Lower leg skin (tissue), 4 donors: ENCODE data around the gene PDE4A. TPM values are rescaled to one million over a fixed set of nuclear protein-coding genes. Genes with fewer than 3 reads are reported as not detected.

Experiments
- DNase-seq, 2 donors: peaks; one replicate each; pipeline ENCODE4 v3.0.0-alpha.2; 2019; ENCODE audit warnings: low spot score in 2 of 2
- H3K4me3 ChIP-seq: fragments of 200-600 bp; sonication (generic); 2 replicates; pipeline ENCODE4 v1.5.1; 2017; ENCODE audit warnings: mild to moderate bottlenecking, low read depth; ENCODE audit not compliant: poor library complexity, severe bottlenecking
- CTCF ChIP-seq, 3 donors: fragments of 450-650 bp; IDR thresholded peaks; one replicate each; pipeline ENCODE4 v1.5.1; 2016; ENCODE audit warnings: antibody characterized with exemption in 3 of 3, mild to moderate bottlenecking in 3 of 3, moderate library complexity in 2 of 3
- POLR2A ChIP-seq, 2 donors: fragments of 450-650 bp; IDR thresholded peaks; one replicate each; pipeline ENCODE4 v1.6.1; 2016 to 2017; ENCODE audit warnings: antibody characterized with exemption in 2 of 2, mild to moderate bottlenecking in 1 of 2, moderate library complexity in 1 of 2
- WGBS, 2 donors: methylation state at CpG; one replicate each; pipeline ENCODE4 v1.1.5; 2018; 5-methylcytosine and 5-hydroxymethylcytosine counted together
- intact Hi-C: fragments of 100-400 bp; cut with DNase I; formaldehyde crosslinking; loops from one replicate; pipeline ENCODE4 v1.15.0; 2023; ENCODE audit warnings: low total_unique reads
- total RNA-seq, 4 donors: library from RNA; depleted of rRNA; stranded (reverse); fragments of >200 nt; gene quantifications; one replicate each; pipeline ENCODE4 v1.1.0, GENCODE V29; 2016

The PDE4A gene
- total RNA-seq, 4 donors from 2014 or later, result 4.1 to 6.8 (median 5.7) TPM

GRCh38 chr19:10497371-10497770 is 77.0 kb downstream of the PDE4A start:
- WGBS, 2 donors, result 94 to 99% methylated on average over 4 of the region's 4 CpGs
- intact Hi-C loops, result loop anchor here (10.0 kb wide), 1 partner anchor 147 kb away; no protein-coding TSS in a partner anchor
- no peak overlapping the region for H3K4me3 ChIP-seq

GRCh38 chr19:10499550-10500246 is 79.4 kb downstream of the PDE4A start:
- 81 to 84% methylated on average over 18 to 22 of the region's 24 CpGs for WGBS, 2 donors
- no peak for DNase-seq
- TF ChIP-seq POLR2A (IDR thresholded peaks at IDR 0.05), result no peak
- no peak for TF ChIP-seq CTCF (IDR thresholded peaks at IDR 0.05)
- intact Hi-C loops, result loop anchor here (10.0 kb wide), 2 partner anchors 55 to 145 kb away; no protein-coding TSS in a partner anchor
- H3K4me3 ChIP-seq, result no peak overlapping the region

More at GRCh38 chr19:10497371-10497770, 77.0 kb downstream of the PDE4A start:
- DNase-seq, result no peak
- TF ChIP-seq CTCF (IDR thresholded peaks at IDR 0.05) (no peak), POLR2A (IDR thresholded peaks at IDR 0.05) (no peak)

GRCh38 chr19:10500247-10500592 is 79.9 kb downstream of the PDE4A start:
- H3K4me3 ChIP-seq, result no peak overlapping the region
- WGBS, 2 donors, result 98% methylated on average over 2 of the region's 2 CpGs
- intact Hi-C loops, result loop anchor here (10.0 kb wide), 1 partner anchor 55 kb away; no protein-coding TSS in a partner anchor
- DNase-seq, result no peak
- TF ChIP-seq POLR2A (IDR thresholded peaks at IDR 0.05) (no peak), CTCF (IDR thresholded peaks at IDR 0.05) (no peak)

DNA sequence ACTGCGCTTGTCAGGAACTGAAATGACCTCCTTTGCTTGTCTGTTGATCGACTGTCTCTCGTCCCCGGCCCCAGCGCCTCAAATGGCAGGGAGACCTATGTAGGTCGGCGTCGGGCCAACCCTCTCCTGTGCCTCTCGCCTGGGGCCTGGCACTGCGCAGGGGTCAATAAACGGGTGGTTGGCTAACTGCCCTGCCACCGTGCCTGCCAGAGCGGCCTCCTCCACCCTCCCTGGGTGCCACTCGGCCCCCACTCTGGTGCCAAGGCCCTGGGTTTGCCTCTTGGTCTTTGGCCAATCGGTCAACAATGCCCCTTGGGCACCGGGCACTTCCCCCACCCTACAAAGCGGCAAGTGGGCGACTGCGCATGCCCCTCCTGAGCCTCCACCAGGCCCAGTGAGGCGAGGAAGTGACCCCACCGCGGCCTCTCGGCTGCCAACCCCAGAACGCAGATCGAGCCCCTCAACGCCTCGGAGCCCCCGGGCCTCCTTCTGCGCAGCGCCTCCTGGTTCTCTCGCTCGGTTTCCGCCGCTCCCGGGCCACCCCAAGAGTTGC is 81.7 kb downstream of the PDE4A start:
- TF ChIP-seq CTCF (IDR thresholded peaks at IDR 0.05) (no peak), POLR2A (IDR thresholded peaks at IDR 0.05) (no peak)
- peak in 1 of 2 donors; percentile 92 for DNase-seq
- intact Hi-C loops, result loop anchor here (10.0 kb wide), 1 partner anchor 53 kb away; no protein-coding TSS in a partner anchor
- 0 to 1% methylated on average over 22 to 23 of the region's 35 CpGs for WGBS, 2 donors
- peak overlapping the region; percentile 84 for H3K4me3 ChIP-seq

GRCh38 chr19:10502524-10503001 is 82.2 kb downstream of the PDE4A start:
- intact Hi-C loops, result loop anchor here (10.0 kb wide), 1 partner anchor 52 kb away; no protein-coding TSS in a partner anchor
- H3K4me3 ChIP-seq, result peak overlapping the region; percentile 84
- 0 to 1% methylated on average over 7 to 22 of the region's 65 CpGs for WGBS, 2 donors
- TF ChIP-seq CTCF (IDR thresholded peaks at IDR 0.05) (no peak), POLR2A (IDR thresholded peaks at IDR 0.05) (peak in 1 of 2 donors; percentile 48)
- peak; percentile 90 to 99 for DNase-seq
